HG03469 (cell line): ENCODE data around the gene KRT33B.
"Not testable (repeated sequence)": the region's sequence is repeated elsewhere in the genome, so short reads cannot be mapped to it uniquely, and the experiment has no call there.

Experiments used
- ATAC-seq: cut with Tn5 transposase; IDR thresholded peaks from one replicate; pipeline ENCODE4 v1.9.1; 2021; ENCODE audit warnings: mild to moderate bottlenecking, moderate library complexity, moderate number of reproducible peaks; ENCODE audit not compliant: unreplicated experiment

The KRT33B gene

GRCh38 chr17:41350381-41350878, 19.2 kb downstream of the KRT33B start, which contains the start of gene KRT33A:
TSS of gene KRT33A (minus strand) at chr17:41350828. CDS start at chr17:41350767, 61 bp downstream.
- not testable (repeated sequence) for ATAC-seq

- ATAC-seq = no peak
Observed at GRCh38 chr17:41347869-41348760, 21.5 kb downstream of the KRT33B start.

GRCh38 chr17:41346421-41346820, 23.2 kb downstream of the KRT33B start:
- not testable (repeated sequence) for ATAC-seq

- ATAC-seq = no peak
Observed at GRCh38 chr17:41345992-41346391, 23.6 kb downstream of the KRT33B start.

- no peak for ATAC-seq
Observed at GRCh38 chr17:41343029-41343428, 26.6 kb downstream of the KRT33B start.

GRCh38 chr17:41340934-41341861, 28.4 kb downstream of the KRT33B start:
- ATAC-seq = no peak

- no peak for ATAC-seq
Observed at GRCh38 chr17:41340494-41340893, 29.1 kb downstream of the KRT33B start.

- ATAC-seq = no peak
Observed at GRCh38 chr17:41339571-41340172, 29.9 kb downstream of the KRT33B start.

GRCh38 chr17:41338961-41339485, 30.6 kb downstream of the KRT33B start:
- no peak for ATAC-seq

- no peak for ATAC-seq
Observed at GRCh38 chr17:41335747-41336146, 33.9 kb downstream of the KRT33B start.

GRCh38 chr17:41334385-41335305, 35.0 kb downstream of the KRT33B start:
- ATAC-seq = no peak

GRCh38 chr17:41333836-41334235, 35.8 kb downstream of the KRT33B start:
- no peak for ATAC-seq

- no peak for ATAC-seq
Observed at GRCh38 chr17:41333098-41333497, 36.5 kb downstream of the KRT33B start.

GRCh38 chr17:41332239-41332638, 37.4 kb downstream of the KRT33B start:
- no peak for ATAC-seq

- ATAC-seq = no peak
Observed at GRCh38 chr17:41331606-41332005, 38.0 kb downstream of the KRT33B start.

GRCh38 chr17:41329279-41329948, 40.2 kb downstream of the KRT33B start:
- no peak for ATAC-seq

- ATAC-seq = no peak
Observed at GRCh38 chr17:41328207-41328606, 41.4 kb downstream of the KRT33B start.

- no peak for ATAC-seq
Observed at GRCh38 chr17:41327411-41328120, 42.0 kb downstream of the KRT33B start.
